Suprapubic skin (tissue), 4 donors: ENCODE measurements around the gene TMEM63B.

ENCODE experiments used
- EP300 ChIP-seq: sonication (generic); formaldehyde crosslinking; IDR thresholded peaks from one replicate; pipeline ENCODE4 v1.6.1; 2017; ENCODE audit warnings: antibody characterized with exemption
- POLR2A ChIP-seq, 2 donors: fragments of 450-650 bp; IDR thresholded peaks; one replicate each; pipeline ENCODE4 v1.6.1; 2017; ENCODE audit warnings: antibody characterized with exemption in 2 of 2, mild to moderate bottlenecking in 2 of 2, moderate library complexity in 2 of 2
- POLR2AphosphoS5 ChIP-seq, 3 donors: sonication (generic); formaldehyde crosslinking; IDR thresholded peaks; one replicate each; pipeline ENCODE4 v1.6.1; 2017; ENCODE audit warnings: antibody characterized with exemption in 3 of 3
- TF ChIP-seq, protein P1 (sequence below), 2 donors: fragments of 200-600 bp in 1 of 2; fragments of 450-650 bp in 1 of 2; sonication (generic) in 1 of 2; IDR thresholded peaks; one replicate each; pipeline ENCODE4 v1.5.1; 2016 to 2019; ENCODE audit warnings: antibody characterized with exemption in 2 of 2, mild to moderate bottlenecking in 1 of 2, moderate library complexity in 1 of 2

DNA sequence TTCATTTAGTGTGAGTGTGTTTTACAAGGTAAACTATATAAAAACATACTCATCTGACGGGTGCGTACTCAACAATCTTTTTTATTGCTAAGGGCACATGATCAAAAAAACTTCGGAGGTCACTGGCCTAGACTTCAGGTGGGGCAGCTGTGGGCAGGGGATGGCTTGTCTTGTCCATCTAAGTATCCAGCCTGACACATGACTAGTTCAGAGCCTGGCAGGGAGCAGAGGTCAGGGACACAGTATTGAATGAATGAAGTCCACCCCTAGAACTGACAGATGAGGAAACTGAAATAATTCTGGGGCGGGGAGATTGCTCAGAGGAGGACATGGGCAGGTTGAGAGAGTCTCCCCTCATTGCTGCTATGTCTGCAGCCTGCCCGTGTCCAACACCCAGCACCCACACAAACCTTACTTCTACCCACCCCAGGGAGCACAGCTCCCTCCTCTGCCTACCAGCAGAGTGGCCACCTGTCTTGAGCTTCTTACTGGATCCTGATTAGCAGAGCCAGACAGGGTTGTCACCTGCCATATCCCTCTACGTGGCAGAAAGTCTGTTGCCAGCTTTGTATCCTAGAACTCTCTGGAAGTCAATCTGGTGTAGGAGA is 49.0 kb upstream of the TMEM63B start:
- TF ChIP-seq, protein P1, sequence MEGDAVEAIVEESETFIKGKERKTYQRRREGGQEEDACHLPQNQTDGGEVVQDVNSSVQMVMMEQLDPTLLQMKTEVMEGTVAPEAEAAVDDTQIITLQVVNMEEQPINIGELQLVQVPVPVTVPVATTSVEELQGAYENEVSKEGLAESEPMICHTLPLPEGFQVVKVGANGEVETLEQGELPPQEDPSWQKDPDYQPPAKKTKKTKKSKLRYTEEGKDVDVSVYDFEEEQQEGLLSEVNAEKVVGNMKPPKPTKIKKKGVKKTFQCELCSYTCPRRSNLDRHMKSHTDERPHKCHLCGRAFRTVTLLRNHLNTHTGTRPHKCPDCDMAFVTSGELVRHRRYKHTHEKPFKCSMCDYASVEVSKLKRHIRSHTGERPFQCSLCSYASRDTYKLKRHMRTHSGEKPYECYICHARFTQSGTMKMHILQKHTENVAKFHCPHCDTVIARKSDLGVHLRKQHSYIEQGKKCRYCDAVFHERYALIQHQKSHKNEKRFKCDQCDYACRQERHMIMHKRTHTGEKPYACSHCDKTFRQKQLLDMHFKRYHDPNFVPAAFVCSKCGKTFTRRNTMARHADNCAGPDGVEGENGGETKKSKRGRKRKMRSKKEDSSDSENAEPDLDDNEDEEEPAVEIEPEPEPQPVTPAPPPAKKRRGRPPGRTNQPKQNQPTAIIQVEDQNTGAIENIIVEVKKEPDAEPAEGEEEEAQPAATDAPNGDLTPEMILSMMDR (IDR thresholded peaks at IDR 0.05): no peak
- no peak for TF ChIP-seq POLR2A (IDR thresholded peaks at IDR 0.05)
- TF ChIP-seq POLR2AphosphoS5 (IDR thresholded peaks at IDR 0.05): no peak
- TF ChIP-seq EP300: no peak
